ENCODE measurements around the gene FFAR1. TPM values are rescaled to one million over a fixed set of nuclear protein-coding genes. Genes with fewer than 3 reads are reported as not detected.
"Not testable (repeated sequence)": the region's sequence is repeated elsewhere in the genome, so short reads cannot be mapped to it uniquely, and the experiment has no call there.

Gene FFAR1
- polyA plus RNA-seq, 3 donors from 2014 or later = not detected

DNA sequence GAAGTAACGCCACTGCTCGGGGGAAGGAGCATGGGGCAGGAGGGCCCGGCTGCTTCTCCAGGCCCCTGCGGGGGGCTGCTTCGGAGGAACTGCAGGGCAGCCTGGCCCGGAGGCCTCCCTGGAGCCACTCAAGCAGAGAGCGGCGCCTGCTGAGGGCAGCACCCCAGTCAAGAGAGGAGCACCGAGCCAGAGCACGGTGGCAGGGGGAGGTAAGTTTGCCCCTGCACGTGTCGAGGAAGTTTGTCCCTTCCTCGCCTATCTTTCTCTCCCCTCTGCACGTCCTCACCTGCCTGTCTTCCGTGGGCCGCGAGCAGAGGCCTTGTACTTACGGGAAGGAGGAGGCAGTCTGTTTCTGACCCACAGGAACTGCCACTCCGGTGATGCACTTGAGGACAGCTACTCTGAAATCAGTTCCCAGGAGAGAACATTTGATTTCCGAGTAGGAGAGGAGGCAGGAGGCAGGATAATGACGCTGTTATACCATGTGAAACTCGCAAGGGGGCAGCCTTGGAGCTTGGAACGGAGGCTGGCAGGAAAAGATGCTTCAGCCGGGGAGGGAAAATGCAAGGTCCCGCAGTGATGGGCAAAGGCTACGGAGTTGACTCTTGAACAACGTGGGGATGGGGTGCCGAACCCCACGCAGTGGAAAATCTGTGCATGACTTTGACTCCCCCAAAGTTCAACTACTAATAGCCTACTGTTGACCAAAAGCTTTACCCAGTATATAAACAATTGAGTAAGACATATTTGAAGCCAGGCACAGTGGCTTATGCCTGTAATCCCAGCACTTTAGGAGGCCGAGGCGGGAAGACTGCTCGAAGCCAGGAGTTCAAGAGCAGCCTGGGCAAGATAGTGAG lies 5.0 kb downstream of the FFAR1 start:
- H3K4me1 Mint-ChIP-seq = peaks cover 18 to 20% of the 10 kb centered on the region in 2 donors
- H3K36me3 Mint-ChIP-seq = no peaks in the 10 kb centered on the region
- H3K4me3 Mint-ChIP-seq = no peak overlapping the region
- H3K9me3 Mint-ChIP-seq = no peaks in the 10 kb centered on the region
- peak; percentile 67 to 75 (median 69) for DNase-seq
- H3K27ac Mint-ChIP-seq = peak overlapping the region in 2 of 6 donors; percentile 35 to 43
- H3K27me3 Mint-ChIP-seq (ENCODE audit: low read depth in 3 of 3) = peaks cover 0 to 7% (median 2%) of the 10 kb centered on the region in 3 donors

DNA sequence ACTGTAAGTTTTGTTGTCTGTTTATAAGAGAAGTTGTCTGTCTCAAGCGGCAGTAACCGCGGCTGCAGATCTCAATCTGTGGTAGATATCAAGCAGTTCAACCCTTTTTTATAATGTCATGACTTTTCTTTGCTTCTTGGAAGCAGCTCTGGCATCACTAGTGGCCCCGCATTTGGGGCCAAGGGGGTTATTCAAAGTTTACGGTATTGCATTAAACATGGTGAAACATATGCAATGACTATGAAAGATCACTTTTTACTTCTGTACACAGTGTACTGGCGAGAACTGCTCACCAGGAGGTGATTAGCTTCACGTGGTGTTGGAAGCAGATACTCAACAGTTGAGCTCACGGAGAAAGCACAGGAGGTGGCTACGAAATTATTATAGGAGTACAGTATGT lies 5.9 kb downstream of the FFAR1 start:
- H3K4me3 Mint-ChIP-seq = no peak overlapping the region
- no peak for DNase-seq
- no peaks in the 10 kb centered on the region for H3K36me3 Mint-ChIP-seq
- peaks cover 14 to 23% of the 10 kb centered on the region in 2 donors for H3K4me1 Mint-ChIP-seq
- H3K27me3 Mint-ChIP-seq (ENCODE audit: low read depth in 3 of 3) = peaks cover 0 to 7% (median 7%) of the 10 kb centered on the region in 3 donors
- no peaks in the 10 kb centered on the region for H3K9me3 Mint-ChIP-seq
- H3K27ac Mint-ChIP-seq = no peak overlapping the region

- peaks cover 14 to 23% of the 10 kb centered on the region in 2 donors for H3K4me1 Mint-ChIP-seq
- H3K4me3 Mint-ChIP-seq = peak overlapping the region in 2 of 5 donors; percentile 15 to 53
- H3K27me3 Mint-ChIP-seq (ENCODE audit: low read depth in 3 of 3) = peaks cover 0 to 7% (median 7%) of the 10 kb centered on the region in 3 donors
- peak; percentile 35 to 56 (median 42) for DNase-seq
- H3K27ac Mint-ChIP-seq = peak overlapping the region in 4 of 6 donors; percentile 23 to 80 (median 48)
- no peaks in the 10 kb centered on the region for H3K36me3 Mint-ChIP-seq
- H3K9me3 Mint-ChIP-seq = no peaks in the 10 kb centered on the region
These were observed 7.2 kb downstream of the FFAR1 start for GRCh38 chr19:35354898-35355297.

DNA sequence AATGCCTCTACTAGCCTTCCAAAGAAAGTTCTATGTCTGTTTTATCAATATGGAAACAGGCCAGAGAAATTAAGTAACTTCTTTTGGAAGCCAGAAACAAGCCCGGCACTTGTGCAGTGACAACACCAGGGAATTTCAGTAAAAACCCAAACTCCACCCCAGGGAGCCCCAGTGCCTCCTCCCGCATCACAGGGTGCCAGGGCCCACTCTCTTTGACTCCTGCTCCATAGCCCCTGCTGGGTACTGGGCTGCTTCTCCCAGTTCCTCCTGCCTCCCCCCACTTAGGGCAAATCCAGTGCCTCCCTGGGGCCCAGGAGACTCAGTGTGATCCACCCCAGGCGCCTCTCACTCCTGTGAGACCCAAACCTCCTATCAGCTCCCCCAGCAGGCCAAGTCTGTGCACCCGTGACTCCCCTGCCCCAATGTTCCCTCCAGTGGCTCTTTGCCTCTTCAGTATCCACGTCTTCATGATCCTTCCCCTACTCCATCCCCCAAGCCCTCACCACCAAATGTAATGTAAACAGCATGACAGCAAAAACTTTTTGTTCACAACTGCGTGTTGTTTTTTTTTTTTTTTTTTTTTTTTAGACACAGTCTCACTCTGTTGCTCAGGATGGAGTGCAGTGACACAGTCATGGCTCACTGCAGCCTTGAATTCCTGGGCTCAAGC lies 8.2 kb downstream of the FFAR1 start:
- no peaks in the 10 kb centered on the region for H3K36me3 Mint-ChIP-seq
- peak overlapping the region in 1 of 6 donors; percentile 64 for H3K27ac Mint-ChIP-seq
- DNase-seq = no peak
- H3K4me3 Mint-ChIP-seq = no peak overlapping the region
- no peaks in the 10 kb centered on the region for H3K9me3 Mint-ChIP-seq
- peaks cover 14 to 23% of the 10 kb centered on the region in 2 donors for H3K4me1 Mint-ChIP-seq
- peaks cover 0 to 7% (median 7%) of the 10 kb centered on the region in 3 donors for H3K27me3 Mint-ChIP-seq (ENCODE audit: low read depth in 3 of 3)

GRCh38 chr19:35357867-35358573 lies 10.3 kb downstream of the FFAR1 start, which contains the start of gene FFAR3:
Gene FFAR3 (plus strand): TSS chr19:35358460. CDS start chr19:35358891, 431 bp downstream.
- H3K36me3 Mint-ChIP-seq = no peaks in the 10 kb centered on the region
- H3K27ac Mint-ChIP-seq = peak within 1 kb of the TSS in 1 of 6 donors; percentile 62
- H3K9me3 Mint-ChIP-seq = no peaks in the 10 kb centered on the region
- peaks cover 0 to 7% (median 7%) of the 10 kb centered on the region in 3 donors for H3K27me3 Mint-ChIP-seq (ENCODE audit: low read depth in 3 of 3)
- H3K4me3 Mint-ChIP-seq = no peak within 1 kb of the TSS
- H3K4me1 Mint-ChIP-seq = peaks cover 9 to 20% of the 10 kb centered on the region in 2 donors
- DNase-seq = no peak

- DNase-seq; H3K27me3 Mint-ChIP-seq (ENCODE audit: low read depth in 3 of 3); H3K4me3 Mint-ChIP-seq; H3K36me3 Mint-ChIP-seq; H3K9me3 Mint-ChIP-seq; H3K27ac Mint-ChIP-seq: not testable (repeated sequence)
- H3K4me1 Mint-ChIP-seq = peaks cover 8 to 18% of the 10 kb centered on the region in 2 donors
These were observed 11.1 kb downstream of the FFAR1 start for GRCh38 chr19:35358834-35359233.

- not testable (repeated sequence) for H3K36me3 Mint-ChIP-seq; H3K9me3 Mint-ChIP-seq; DNase-seq; H3K27ac Mint-ChIP-seq; H3K4me3 Mint-ChIP-seq; H3K27me3 Mint-ChIP-seq (ENCODE audit: low read depth in 3 of 3)
- H3K4me1 Mint-ChIP-seq = peaks cover 8 to 18% of the 10 kb centered on the region in 2 donors
These were observed 11.7 kb downstream of the FFAR1 start for GRCh38 chr19:35359395-35359794.

DNA sequence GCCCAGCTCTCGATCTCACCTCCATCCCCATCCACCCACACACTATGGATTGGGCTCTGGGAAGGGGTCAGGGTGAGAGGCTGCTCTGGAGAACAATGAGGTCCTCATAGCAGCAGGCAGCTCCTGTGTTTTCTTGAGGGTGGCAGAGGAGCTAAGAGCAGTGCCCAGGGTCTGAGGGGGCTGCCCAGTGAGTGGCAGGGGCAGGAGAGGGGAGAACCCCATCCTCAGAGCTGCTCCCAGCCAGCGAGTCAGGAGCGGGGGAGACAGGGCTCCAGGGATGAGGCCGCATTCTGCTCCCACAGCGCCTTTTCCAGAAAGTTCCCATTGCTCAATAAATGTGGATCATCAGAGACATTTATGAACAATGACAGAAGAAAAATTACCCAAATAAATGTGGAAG lies 12.4 kb downstream of the FFAR1 start:
- H3K36me3 Mint-ChIP-seq; H3K27ac Mint-ChIP-seq; H3K9me3 Mint-ChIP-seq; H3K27me3 Mint-ChIP-seq (ENCODE audit: low read depth in 3 of 3); H3K4me3 Mint-ChIP-seq; DNase-seq: not testable (repeated sequence)
- H3K4me1 Mint-ChIP-seq = peaks cover 2 to 13% of the 10 kb centered on the region in 2 donors

DNA sequence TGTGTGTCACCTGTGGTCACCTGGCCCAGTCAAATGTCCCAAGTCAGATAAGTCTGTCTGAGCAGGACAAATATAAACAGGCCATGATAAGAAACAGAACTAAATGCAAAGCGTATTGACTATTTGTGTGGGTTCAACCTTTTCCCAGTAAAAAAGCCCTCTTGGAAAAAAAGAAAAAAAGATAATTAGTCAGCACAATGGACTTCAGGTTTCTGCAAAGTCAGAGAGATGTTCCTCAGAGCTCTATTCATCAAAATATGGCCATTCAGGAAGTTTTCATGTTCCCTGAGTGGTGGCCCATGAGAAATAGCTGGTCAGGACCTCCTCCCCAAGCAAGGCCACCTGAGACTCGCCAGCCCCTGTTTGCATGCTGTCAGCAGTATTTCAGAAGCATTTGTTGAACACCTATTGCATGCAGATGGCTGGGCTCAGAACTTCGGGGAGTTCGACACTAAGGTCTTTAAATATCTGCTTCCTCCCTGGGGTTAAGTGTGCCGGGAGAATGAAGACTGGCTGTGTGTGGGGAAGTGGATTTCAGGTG lies 13.2 kb downstream of the FFAR1 start:
- Mint-ChIP-seq H3K9me3 (no peaks in the 10 kb centered on the region), H3K27ac (no peak overlapping the region), H3K4me3 (no peak overlapping the region), H3K36me3 (no peaks in the 10 kb centered on the region), H3K4me1 (peaks cover 0 to 9% of the 10 kb centered on the region in 2 donors), H3K27me3 (ENCODE audit: low read depth in 3 of 3) (peaks cover under 1 to 6% (median 5%) of the 10 kb centered on the region in 3 donors)
- no peak for DNase-seq

DNA sequence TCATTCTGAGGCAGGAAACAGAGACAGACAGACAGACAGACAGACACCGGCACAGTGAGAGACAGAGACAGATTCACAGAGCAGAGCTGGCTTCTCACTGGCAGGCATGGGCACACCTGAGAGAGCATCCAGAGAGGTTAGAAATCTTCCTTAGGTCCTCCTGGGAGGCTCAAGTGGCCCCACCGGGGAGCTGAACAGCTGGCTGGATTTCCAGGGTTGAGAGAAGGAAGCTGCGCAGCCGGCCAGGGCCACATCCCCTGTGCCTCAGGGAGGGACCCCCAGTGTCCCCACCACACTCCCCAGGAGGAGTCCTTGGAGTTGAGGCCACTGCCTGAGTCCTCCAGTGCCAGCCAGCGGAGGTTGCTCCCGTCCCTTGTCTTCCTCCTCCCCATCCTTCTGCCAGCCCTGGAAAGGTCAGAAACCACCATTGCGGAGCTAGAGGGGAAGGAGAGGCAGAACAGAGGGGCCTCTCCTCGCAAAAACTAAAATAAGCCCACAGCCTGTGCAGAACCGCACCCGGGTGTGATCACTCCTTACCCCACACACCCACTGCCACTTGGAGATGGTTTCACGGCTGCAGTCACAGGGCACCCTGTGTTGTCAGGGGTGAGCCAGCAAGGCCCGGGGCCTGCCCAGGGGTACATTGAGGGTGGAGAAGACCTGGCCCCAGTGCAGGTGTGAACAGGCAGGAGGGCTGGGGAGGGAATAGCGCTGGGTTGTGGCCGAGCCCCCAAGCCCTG lies 14.7 kb downstream of the FFAR1 start:
- Mint-ChIP-seq H3K9me3 (no peaks in the 10 kb centered on the region), H3K27ac (peak overlapping the region in 1 of 6 donors; percentile 62), H3K27me3 (ENCODE audit: low read depth in 3 of 3) (peaks cover 2 to 8% (median 4%) of the 10 kb centered on the region in 3 donors), H3K36me3 (no peaks in the 10 kb centered on the region), H3K4me1 (peaks cover 0 to 6% of the 10 kb centered on the region in 2 donors), H3K4me3 (no peak overlapping the region)
- no peak for DNase-seq

DNA sequence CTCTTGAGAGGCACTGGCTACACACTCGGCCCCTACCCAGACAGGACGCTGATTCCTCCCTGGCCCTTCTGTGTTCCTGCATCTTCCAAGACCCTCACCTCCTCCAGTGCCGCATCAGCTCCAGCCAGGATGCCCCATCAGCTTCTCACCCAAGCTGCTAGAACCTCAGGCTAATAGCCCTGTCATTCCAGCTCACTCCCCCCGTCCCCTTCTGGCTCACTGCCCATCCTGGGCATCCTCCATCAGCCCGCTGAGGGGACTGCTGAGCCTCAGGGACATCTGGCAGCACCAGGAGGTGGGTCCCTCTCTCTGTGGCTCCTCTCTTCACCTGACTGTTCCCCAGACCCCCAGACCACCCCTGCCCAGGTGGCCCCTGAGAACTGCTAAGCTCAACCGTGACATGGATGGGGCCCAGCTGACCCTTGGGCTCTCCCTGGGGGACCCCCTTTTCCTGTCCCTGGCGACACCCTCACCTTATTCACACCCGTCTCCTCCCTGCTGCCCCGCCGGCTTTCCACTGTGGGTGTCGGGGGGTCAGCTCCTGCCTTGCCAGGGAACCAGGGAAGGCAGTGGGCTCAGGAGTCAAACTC lies 15.4 kb downstream of the FFAR1 start:
- no peak overlapping the region for H3K4me3 Mint-ChIP-seq
- peaks cover 2 to 6% (median 2%) of the 10 kb centered on the region in 3 donors for H3K27me3 Mint-ChIP-seq (ENCODE audit: low read depth in 3 of 3)
- no peak overlapping the region for H3K27ac Mint-ChIP-seq

GRCh38 chr19:35363711-35364425 lies 16.2 kb downstream of the FFAR1 start:
- H3K27ac Mint-ChIP-seq = no peak overlapping the region
- H3K36me3 Mint-ChIP-seq = no peaks in the 10 kb centered on the region
- no peaks in the 10 kb centered on the region for H3K4me1 Mint-ChIP-seq
- no peak for DNase-seq
- H3K27me3 Mint-ChIP-seq (ENCODE audit: low read depth in 3 of 3) = peaks cover 0 to 6% (median 2%) of the 10 kb centered on the region in 3 donors
- no peak overlapping the region for H3K4me3 Mint-ChIP-seq
- H3K9me3 Mint-ChIP-seq = no peaks in the 10 kb centered on the region

More for the DNA sequence above, 15.4 kb downstream of the FFAR1 start:
- Mint-ChIP-seq H3K4me1 (peaks cover 0 to 2% of the 10 kb centered on the region in 2 donors), H3K36me3 (no peaks in the 10 kb centered on the region), H3K9me3 (no peaks in the 10 kb centered on the region)
- no peak for DNase-seq
